Fibroblast of the aortic adventitia (primary cell): Measurements from ENCODE around the gene FBXW8. TPM values are rescaled to one million over a fixed set of nuclear protein-coding genes. Genes with fewer than 3 reads are reported as not detected.
"Not testable (repeated sequence)": the region's sequence is repeated elsewhere in the genome, so short reads cannot be mapped to it uniquely, and the experiment has no call there.

ENCODE experiments used
- DNase-seq: peaks from one replicate; pipeline ENCODE4 v3.0.0-alpha.2; 2010; ENCODE audit warnings: low read depth
- H3K4me3 ChIP-seq: 2 replicates; pipeline ENCODE4 v1.5.1; 2011; ENCODE audit warnings: low read depth, mild to moderate bottlenecking, control low read depth, low read length, moderate library complexity
- CTCF ChIP-seq: IDR thresholded peaks from 2 replicates; pipeline ENCODE4 v1.5.1; 2011; ENCODE audit warnings: mild to moderate bottlenecking, low read length, control low read depth, inconsistent platforms; ENCODE audit not compliant: insufficient read depth
- total RNA-seq: library from RNA; depleted of rRNA; stranded (reverse); fragments of >200 nt; gene quantifications from 2 replicates; pipeline ENCODE4 v1.2.3, GENCODE V29; 2012; ENCODE audit warnings: low replicate concordance

The FBXW8 gene
- total RNA-seq, 1 donor: 11.2 TPM

GRCh38 chr12:117050060-117050459, 139.3 kb downstream of the FBXW8 start:
- TF ChIP-seq CTCF: no peak
- DNase-seq: no peak
- no peak overlapping the region for H3K4me3 ChIP-seq

- no peak overlapping the region for H3K4me3 ChIP-seq
- TF ChIP-seq CTCF: no peak
- no peak for DNase-seq
Measured at GRCh38 chr12:117051380-117051779, 140.6 kb downstream of the FBXW8 start.

GRCh38 chr12:117052386-117053049, 141.8 kb downstream of the FBXW8 start:
- H3K4me3 ChIP-seq: no peak overlapping the region
- no peak for TF ChIP-seq CTCF
- no peak for DNase-seq

GRCh38 chr12:117053050-117053400, 142.3 kb downstream of the FBXW8 start:
- DNase-seq: no peak
- no peak overlapping the region for H3K4me3 ChIP-seq
- TF ChIP-seq CTCF: no peak

GRCh38 chr12:117053597-117054201, 142.9 kb downstream of the FBXW8 start:
- DNase-seq: no peak
- TF ChIP-seq CTCF: no peak

GRCh38 chr12:117054279-117054678, 143.5 kb downstream of the FBXW8 start:
- no peak for TF ChIP-seq CTCF
- no peak for DNase-seq
- no peak overlapping the region for H3K4me3 ChIP-seq

More at GRCh38 chr12:117053597-117054201, 142.9 kb downstream of the FBXW8 start:
- no peak overlapping the region for H3K4me3 ChIP-seq

- not testable (repeated sequence) for H3K4me3 ChIP-seq, DNase-seq
Measured at GRCh38 chr12:117057626-117058025, 146.9 kb downstream of the FBXW8 start.
